ENCODE measurements around the gene RAB5A. TPM values are rescaled to one million over a fixed set of nuclear protein-coding genes. Genes with fewer than 3 reads are reported as not detected.

Gene RAB5A
- total and polyA plus RNA-seq, 2 of the 4 experiments (the other 2 are of a cell fraction), result 33.3 to 46.4 TPM

DNA sequence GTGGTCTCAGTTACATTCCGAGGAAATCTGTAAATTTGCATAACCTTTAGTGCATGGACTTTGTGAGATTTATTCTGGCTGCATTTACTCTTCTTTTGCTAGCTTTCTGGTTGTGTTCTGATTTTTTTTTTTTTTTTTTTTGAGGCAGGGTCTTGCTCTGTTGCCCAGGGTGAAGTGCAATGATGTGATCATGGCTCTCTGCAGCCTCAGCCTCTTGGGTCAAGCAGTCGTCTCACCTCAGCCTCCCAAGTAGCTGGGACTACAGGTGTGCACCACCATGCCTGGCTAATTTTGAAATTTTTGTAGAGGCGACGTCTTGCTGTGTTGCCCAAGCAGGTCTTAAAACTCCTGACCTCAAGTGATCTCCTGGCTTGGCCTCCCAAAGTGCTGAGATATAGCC lies 12.6 kb downstream of the RAB5A start:
- in situ Hi-C loops (cut with MboI; ENCODE audit: low sequenced_read_pairs), result no loop called here
- Histone ChIP-seq H2AFZ (replicated peaks; ENCODE audit: low read length, poor library complexity) (no peak overlapping the region), H3K79me1 (ENCODE audit: low read depth in 1 of 2, low read length in 2 of 2) (peaks cover 6 to 33% of the 10 kb centered on the region in 2 experiments; a peak in 3 of 4 replicates), H4K20me1 (ENCODE audit: insufficient read depth, low read length) (peaks cover 45% of the 10 kb centered on the region), H2BK20ac (ENCODE audit: low read depth, low read length) (no peak overlapping the region), H2AK9ac (replicated peaks; ENCODE audit: low read depth, low read length, poor library complexity) (no peak overlapping the region), H3K27me3 (ENCODE audit: control insufficient read depth, insufficient read depth, low read length) (no peaks in the 10 kb centered on the region), H3K4me2 (ENCODE audit: low read depth, low read length) (no peak overlapping the region), H3K56ac (ENCODE audit: extremely low read depth, insufficient read depth, low read length) (no peak overlapping the region), H3K23ac (ENCODE audit: low read depth, low read length) (no peak overlapping the region), H3K36me3 (ENCODE audit: control insufficient read depth, insufficient read depth, low read length) (peaks cover 28% of the 10 kb centered on the region), H3K18ac (ENCODE audit: low read depth, low read length) (no peak overlapping the region), H3K4ac (ENCODE audit: low read depth, low read length) (no peak overlapping the region), H4K8ac (ENCODE audit: low read depth in 2 of 2, low read length in 2 of 2) (no peak overlapping the region), H3K9ac (ENCODE audit: low read depth, low read length) (no peak overlapping the region), H3K4me3 (ENCODE audit: insufficient read depth, low read depth, low read length) (no peak overlapping the region), H3K14ac (replicated peaks; ENCODE audit: low read depth, low read length) (no peak overlapping the region), H2BK120ac (ENCODE audit: low read depth, low read length) (no peak overlapping the region), H3K27ac (ENCODE audit: insufficient read depth, low read length) (no peak overlapping the region), H3K4me1 (ENCODE audit: control insufficient read depth, insufficient read depth, low read length) (peaks cover 2% of the 10 kb centered on the region; the same call in 1 of the 2 replicates), H4K91ac (ENCODE audit: insufficient read depth, low read depth, low read length) (no peak overlapping the region), H2BK5ac (ENCODE audit: low read depth, low read length, poor library complexity, severe bottlenecking) (no peak overlapping the region), H2AK5ac (ENCODE audit: low read depth, low read length) (no peak overlapping the region), H2BK15ac (ENCODE audit: low read depth, low read length) (no peak overlapping the region), H4K5ac (ENCODE audit: low read depth, low read length) (no peak overlapping the region), H3K9me1 (ENCODE audit: insufficient read depth, low read length) (0 out of 2 replicates have a peak, but pooled peaks cover 2% of the 10 kb centered on the region), H3K9me3 (ENCODE audit: control insufficient read depth, insufficient read depth, low read length) (no peaks in the 10 kb centered on the region)
- POLR2A ChIA-PET (ENCODE audit: unreplicated experiment), result no interaction called here
- ATAC-seq (ENCODE audit: low read depth), result no peak
- BruUV-seq (replicated peaks), result no TSS peak
- no peak for TF ChIP-seq USF2 (IDR thresholded peaks at IDR 0.05; ENCODE audit: low read depth, low read length)
- no peak for TF ChIP-seq CHD1 (IDR thresholded peaks at IDR 0.05; ENCODE audit: low read depth, low read length)
- TF ChIP-seq ELK1 (IDR thresholded peaks at IDR 0.05; ENCODE audit: borderline replicate concordance, low read depth, low read length), result no peak
- TF ChIP-seq, protein P1, sequence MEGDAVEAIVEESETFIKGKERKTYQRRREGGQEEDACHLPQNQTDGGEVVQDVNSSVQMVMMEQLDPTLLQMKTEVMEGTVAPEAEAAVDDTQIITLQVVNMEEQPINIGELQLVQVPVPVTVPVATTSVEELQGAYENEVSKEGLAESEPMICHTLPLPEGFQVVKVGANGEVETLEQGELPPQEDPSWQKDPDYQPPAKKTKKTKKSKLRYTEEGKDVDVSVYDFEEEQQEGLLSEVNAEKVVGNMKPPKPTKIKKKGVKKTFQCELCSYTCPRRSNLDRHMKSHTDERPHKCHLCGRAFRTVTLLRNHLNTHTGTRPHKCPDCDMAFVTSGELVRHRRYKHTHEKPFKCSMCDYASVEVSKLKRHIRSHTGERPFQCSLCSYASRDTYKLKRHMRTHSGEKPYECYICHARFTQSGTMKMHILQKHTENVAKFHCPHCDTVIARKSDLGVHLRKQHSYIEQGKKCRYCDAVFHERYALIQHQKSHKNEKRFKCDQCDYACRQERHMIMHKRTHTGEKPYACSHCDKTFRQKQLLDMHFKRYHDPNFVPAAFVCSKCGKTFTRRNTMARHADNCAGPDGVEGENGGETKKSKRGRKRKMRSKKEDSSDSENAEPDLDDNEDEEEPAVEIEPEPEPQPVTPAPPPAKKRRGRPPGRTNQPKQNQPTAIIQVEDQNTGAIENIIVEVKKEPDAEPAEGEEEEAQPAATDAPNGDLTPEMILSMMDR (conservative IDR thresholded peaks at IDR 0.05; ENCODE audit: low read depth, low read length), result no peak
- TF ChIP-seq RFX5 (IDR thresholded peaks at IDR 0.05; ENCODE audit: low read depth, low read length), result no peak
- no peak for TF ChIP-seq POLR2A (IDR thresholded peaks at IDR 0.05; ENCODE audit: low read depth, low read length)
- no peak for TF ChIP-seq RCOR1 (IDR thresholded peaks at IDR 0.05; ENCODE audit: insufficient replicate concordance, low read length)
- no peak for TF ChIP-seq SMC3 (IDR thresholded peaks at IDR 0.05; ENCODE audit: low read depth, low read length)
- TF ChIP-seq FOS (IDR thresholded peaks at IDR 0.05; ENCODE audit: low read depth, low read length), result no peak
- no peak for TF ChIP-seq BHLHE40 (IDR thresholded peaks at IDR 0.05; ENCODE audit: low read depth, low read length)
- intact Hi-C loops (cut with micrococcal nuclease), result no loop called here
- WGBS, 2 experiments (ENCODE audit: extremely low coverage in 2 of 2, insufficient read length in 1 of 2), result 100% methylated on average over 1 of the region's 4 CpGs; no CpG with 5 or more reads in 1 of the 2 experiments
- DNase-seq, result no peak
- dilution Hi-C loops (cut with HindIII; ENCODE audit: low sequenced_read_pairs, unreplicated experiment), result no loop called here
- CTCF ChIA-PET, result no interaction called here

All from IMR-90 (cell line).